ENCODE data around the gene NOSIP. TPM values are rescaled to one million over a fixed set of nuclear protein-coding genes. Genes with fewer than 3 reads are reported as not detected.
A peak's percentile ranks its signal among the peaks of the same experiment; 100 is the strongest.

The NOSIP gene
- total RNA-seq, 1 donor from 2014 or later: 49.9 TPM

DNA sequence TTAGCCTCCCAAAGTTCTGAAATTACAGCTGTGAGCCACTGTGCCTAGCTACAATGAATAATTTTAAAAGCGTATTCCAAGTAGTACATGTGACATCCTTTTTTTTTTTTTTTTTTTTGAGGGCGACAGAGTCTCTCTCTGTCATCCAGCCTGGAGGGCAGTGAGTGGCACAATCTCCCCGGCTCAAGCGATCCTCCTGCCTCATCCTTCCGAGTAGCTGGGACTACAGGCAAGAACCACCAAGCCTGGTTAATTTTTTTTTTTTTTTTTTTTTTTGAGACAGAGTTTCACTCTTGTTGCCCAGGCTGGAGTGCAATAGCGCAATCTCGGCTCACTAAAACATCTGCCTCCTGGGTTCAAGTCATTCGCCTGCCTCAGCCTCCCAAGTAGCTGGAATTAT is 6.9 kb upstream of the NOSIP start:
- ATAC-seq (ENCODE audit: low read depth): no peak

GRCh38 chr19:49585023-49585422 is 4.7 kb upstream of the NOSIP start:
- ChIA-PET CTCF (no interaction called here), POLR2A (no interaction called here)
- H3K36me3 Mint-ChIP-seq (ENCODE audit: low read depth): peaks cover 6% of the 10 kb centered on the region
- intact Hi-C loops (cut with micrococcal nuclease): no loop called here
- TF ChIP-seq, protein P1, sequence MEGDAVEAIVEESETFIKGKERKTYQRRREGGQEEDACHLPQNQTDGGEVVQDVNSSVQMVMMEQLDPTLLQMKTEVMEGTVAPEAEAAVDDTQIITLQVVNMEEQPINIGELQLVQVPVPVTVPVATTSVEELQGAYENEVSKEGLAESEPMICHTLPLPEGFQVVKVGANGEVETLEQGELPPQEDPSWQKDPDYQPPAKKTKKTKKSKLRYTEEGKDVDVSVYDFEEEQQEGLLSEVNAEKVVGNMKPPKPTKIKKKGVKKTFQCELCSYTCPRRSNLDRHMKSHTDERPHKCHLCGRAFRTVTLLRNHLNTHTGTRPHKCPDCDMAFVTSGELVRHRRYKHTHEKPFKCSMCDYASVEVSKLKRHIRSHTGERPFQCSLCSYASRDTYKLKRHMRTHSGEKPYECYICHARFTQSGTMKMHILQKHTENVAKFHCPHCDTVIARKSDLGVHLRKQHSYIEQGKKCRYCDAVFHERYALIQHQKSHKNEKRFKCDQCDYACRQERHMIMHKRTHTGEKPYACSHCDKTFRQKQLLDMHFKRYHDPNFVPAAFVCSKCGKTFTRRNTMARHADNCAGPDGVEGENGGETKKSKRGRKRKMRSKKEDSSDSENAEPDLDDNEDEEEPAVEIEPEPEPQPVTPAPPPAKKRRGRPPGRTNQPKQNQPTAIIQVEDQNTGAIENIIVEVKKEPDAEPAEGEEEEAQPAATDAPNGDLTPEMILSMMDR (IDR thresholded peaks at IDR 0.05): no peak
- H3K4me1 Mint-ChIP-seq: peaks cover 12% of the 10 kb centered on the region
- H3K4me3 Mint-ChIP-seq: no peak overlapping the region
- H3K27me3 Mint-ChIP-seq: no peaks in the 10 kb centered on the region
- ATAC-seq (ENCODE audit: low read depth) (no peak), DNase-seq (no peak)
- H3K9me3 Mint-ChIP-seq: no peaks in the 10 kb centered on the region
- H3K27ac Mint-ChIP-seq: no peak overlapping the region

More for the DNA sequence above, 6.9 kb upstream of the NOSIP start:
- Mint-ChIP-seq H3K4me3 (no peak overlapping the region), H3K4me1 (peaks cover 10% of the 10 kb centered on the region), H3K36me3 (ENCODE audit: low read depth) (peaks cover 2% of the 10 kb centered on the region), H3K27ac (no peak overlapping the region), H3K27me3 (no peaks in the 10 kb centered on the region), H3K9me3 (no peaks in the 10 kb centered on the region)
- no peak for DNase-seq
- ChIA-PET CTCF (interaction anchor here (0.7 kb wide), 1 partner anchor 364 kb away, joined by 3 read pairs; no protein-coding TSS in a partner anchor), POLR2A (interaction anchor here (0.6 to 0.8 kb wide), 6 partner anchors 53 to 1106 kb away, joined by 3 to 7 read pairs (median 4); partner anchors contain the start of gene PRMT1)
- intact Hi-C loops (cut with micrococcal nuclease): no loop called here
- TF ChIP-seq, protein P1 (IDR thresholded peaks at IDR 0.05): no peak

DNA sequence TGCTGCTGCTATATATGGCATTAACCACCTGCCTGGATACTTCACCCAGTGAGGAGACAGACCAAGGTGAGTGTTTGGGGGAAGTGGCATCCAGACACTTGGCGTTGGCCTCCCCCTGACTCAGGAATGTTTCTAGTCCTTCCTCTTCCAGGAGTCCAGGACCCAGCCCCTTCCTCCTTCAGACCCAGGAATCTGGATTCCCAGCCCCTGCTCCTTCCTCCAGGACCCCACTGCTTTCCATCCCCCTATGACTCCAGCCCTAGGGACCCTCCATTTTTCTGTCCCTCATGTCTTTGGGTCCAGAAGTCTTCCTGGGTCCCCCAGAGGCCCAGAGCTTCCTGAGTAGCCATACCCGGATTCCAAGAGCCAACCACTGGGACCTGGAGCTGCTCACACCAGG is 2.9 kb upstream of the NOSIP start:
- Mint-ChIP-seq H3K27me3 (no peaks in the 10 kb centered on the region), H3K27ac (no peak overlapping the region), H3K36me3 (ENCODE audit: low read depth) (peaks cover 9% of the 10 kb centered on the region), H3K4me1 (peaks cover 19% of the 10 kb centered on the region), H3K4me3 (no peak overlapping the region), H3K9me3 (no peaks in the 10 kb centered on the region)
- POLR2A ChIA-PET: interaction anchor here (0.7 kb wide), 1 partner anchor 1135 kb away, joined by 4 read pairs; no protein-coding TSS in a partner anchor
- CTCF ChIA-PET: no interaction called here
- no peak for ATAC-seq (ENCODE audit: low read depth)
- DNase-seq: no peak
- intact Hi-C loops (cut with micrococcal nuclease): no loop called here
- TF ChIP-seq, protein P1 (IDR thresholded peaks at IDR 0.05): no peak

GRCh38 chr19:49581007-49581508 is 702 bp upstream of the NOSIP start, which contains the start of gene PRRG2:
PRRG2 (plus strand) TSS chr19:49581316; CDS start chr19:49583220, 1,904 bp downstream.
- intact Hi-C loops (cut with micrococcal nuclease): no loop called here
- TF ChIP-seq, protein P1 (IDR thresholded peaks at IDR 0.05): no peak
- H3K27ac Mint-ChIP-seq: peak within 1 kb of the TSS; percentile 84
- DNase-seq (no peak), ATAC-seq (ENCODE audit: low read depth) (no peak)
- no peaks in the 10 kb centered on the region for H3K9me3 Mint-ChIP-seq
- peaks cover 24% of the 10 kb centered on the region for H3K4me1 Mint-ChIP-seq
- peak within 1 kb of the TSS; percentile 92 for H3K4me3 Mint-ChIP-seq
- no peaks in the 10 kb centered on the region for H3K27me3 Mint-ChIP-seq
- POLR2A ChIA-PET: interaction anchor here (0.6 to 4.7 kb wide), 10 partner anchors 10 to 129 kb away, joined by 4 to 106 read pairs (median 8); partner anchors contain the start of genes ALDH16A1, PIH1D1, PRMT1 and PRR12
- H3K36me3 Mint-ChIP-seq (ENCODE audit: low read depth): peaks cover 15% of the 10 kb centered on the region
- CTCF ChIA-PET: interaction anchor here (0.6 to 2.8 kb wide), 4 partner anchors 9 to 100 kb away, joined by 3 to 18 read pairs (median 4); no protein-coding TSS in a partner anchor

DNA sequence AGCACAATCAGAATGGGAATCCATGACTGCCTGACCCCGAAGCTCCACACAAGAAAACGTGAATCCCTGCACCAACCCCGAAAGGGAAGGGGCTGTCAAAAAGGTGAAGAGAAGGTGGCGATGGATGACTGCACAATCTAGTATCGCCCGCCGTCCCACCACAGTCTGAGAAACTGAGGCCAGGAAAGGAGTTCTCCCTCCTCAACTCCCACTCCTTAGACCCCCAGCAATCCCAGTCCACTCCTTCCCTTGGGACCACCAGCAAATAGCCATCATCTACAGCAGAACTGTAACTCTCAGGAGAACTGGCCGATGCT is 451 bp downstream of the NOSIP start:
- intact Hi-C loops (cut with micrococcal nuclease): loop anchor here (1.0 to 10.0 kb wide), 4 partner anchors 10 to 485 kb away; partner anchors contain the start of genes AKT1S1, RRAS and TBC1D17
- Mint-ChIP-seq H3K27ac (peak overlapping the region; percentile 84), H3K4me1 (peaks cover 24% of the 10 kb centered on the region), H3K27me3 (no peaks in the 10 kb centered on the region), H3K4me3 (peak overlapping the region; percentile 92), H3K36me3 (ENCODE audit: low read depth) (peaks cover 22% of the 10 kb centered on the region), H3K9me3 (no peaks in the 10 kb centered on the region)
- ChIA-PET CTCF (interaction anchor here (1.1 to 2.8 kb wide), 4 partner anchors 10 to 100 kb away, joined by 3 to 18 read pairs (median 4); no protein-coding TSS in a partner anchor), POLR2A (interaction anchor here (0.6 to 4.7 kb wide), 13 partner anchors 9 to 961 kb away, joined by 3 to 106 read pairs (median 4); partner anchors contain the start of genes ALDH16A1, GYS1, PIH1D1 and PRMT1)
- DNase-seq (no peak), ATAC-seq (ENCODE audit: low read depth) (no peak)
- TF ChIP-seq, protein P1 (IDR thresholded peaks at IDR 0.05): no peak
